Upper lobe of left lung (tissue), 4 donors: ENCODE measurements around the gene MVK.

Experiments
- EP300 ChIP-seq, 4 donors: sonication (generic); formaldehyde crosslinking; IDR thresholded peaks; one replicate each; pipeline ENCODE4 v1.5.1; 2017; ENCODE audit warnings: antibody characterized with exemption in 4 of 4, control low read depth in 2 of 4
- TF ChIP-seq, protein P1 (sequence below), 6 experiments: fragments of 450-650 bp in 4 of 6; fragments of 200-600 bp in 2 of 6; sonication (generic) in 2 of 6; IDR thresholded peaks; one replicate each; pipeline ENCODE4 v1.5.1; 2016 to 2019; ENCODE audit warnings: antibody characterized with exemption in 6 of 6

DNA sequence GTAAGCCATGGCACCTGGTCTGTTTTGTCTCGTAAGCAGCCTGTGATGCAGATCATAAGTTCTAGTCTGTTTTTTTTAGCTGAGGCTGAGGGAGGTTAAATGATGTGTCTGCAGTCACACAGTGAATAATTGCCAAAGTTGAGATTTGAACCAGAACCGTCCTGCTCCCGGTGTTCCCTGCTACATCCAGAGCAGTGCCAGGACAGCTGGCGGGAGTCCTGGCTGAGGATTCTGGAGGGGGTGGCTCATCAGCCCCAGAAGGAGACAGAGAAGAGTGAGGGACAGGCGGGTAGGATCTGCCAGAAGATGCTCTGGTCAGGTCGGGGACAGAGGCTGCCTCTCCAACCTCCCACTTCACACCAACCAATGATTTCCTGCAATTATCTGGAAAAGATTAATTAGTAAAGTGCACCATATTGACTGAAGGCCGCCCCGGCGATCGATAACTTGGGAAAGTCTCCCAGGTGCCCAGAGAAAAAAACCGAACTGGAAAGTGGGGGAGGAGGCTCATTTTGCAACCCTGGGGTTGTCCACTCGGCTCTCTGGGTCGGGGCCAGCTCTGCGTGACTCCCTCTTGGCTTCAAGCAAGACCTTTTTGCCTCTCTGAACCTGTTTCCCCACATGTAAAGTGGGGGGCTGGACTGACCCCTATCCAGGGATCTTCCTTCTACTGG, 42.1 kb downstream of the MVK start:
- TF ChIP-seq, protein P1, sequence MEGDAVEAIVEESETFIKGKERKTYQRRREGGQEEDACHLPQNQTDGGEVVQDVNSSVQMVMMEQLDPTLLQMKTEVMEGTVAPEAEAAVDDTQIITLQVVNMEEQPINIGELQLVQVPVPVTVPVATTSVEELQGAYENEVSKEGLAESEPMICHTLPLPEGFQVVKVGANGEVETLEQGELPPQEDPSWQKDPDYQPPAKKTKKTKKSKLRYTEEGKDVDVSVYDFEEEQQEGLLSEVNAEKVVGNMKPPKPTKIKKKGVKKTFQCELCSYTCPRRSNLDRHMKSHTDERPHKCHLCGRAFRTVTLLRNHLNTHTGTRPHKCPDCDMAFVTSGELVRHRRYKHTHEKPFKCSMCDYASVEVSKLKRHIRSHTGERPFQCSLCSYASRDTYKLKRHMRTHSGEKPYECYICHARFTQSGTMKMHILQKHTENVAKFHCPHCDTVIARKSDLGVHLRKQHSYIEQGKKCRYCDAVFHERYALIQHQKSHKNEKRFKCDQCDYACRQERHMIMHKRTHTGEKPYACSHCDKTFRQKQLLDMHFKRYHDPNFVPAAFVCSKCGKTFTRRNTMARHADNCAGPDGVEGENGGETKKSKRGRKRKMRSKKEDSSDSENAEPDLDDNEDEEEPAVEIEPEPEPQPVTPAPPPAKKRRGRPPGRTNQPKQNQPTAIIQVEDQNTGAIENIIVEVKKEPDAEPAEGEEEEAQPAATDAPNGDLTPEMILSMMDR (IDR thresholded peaks at IDR 0.05) = no peak
- TF ChIP-seq EP300 (IDR thresholded peaks at IDR 0.05) = no peak
